Activated CD4-positive, alpha-beta T cell treated with anti-CD3 and anti-CD28 coated beads, Interleukin-2, amount 10 ng/mL, durations not matched to agents 7 days and 5 days (primary cell): ENCODE results near the gene FOXP2. TPM values are rescaled to one million over a fixed set of nuclear protein-coding genes. Genes with fewer than 3 reads are reported as not detected.
"Not testable (repeated sequence)": the region's sequence is repeated elsewhere in the genome, so short reads cannot be mapped to it uniquely, and the experiment has no call there.

Source experiments
- CTCF ChIA-PET: fragments of 350-600 bp; sonication (Branson Sonifier 250); formaldehyde crosslinking; loops from one replicate; lab custom pipeline; 2021; ENCODE audit warnings: antibody characterized with exemption; lab: Charles Lee
- POLR2A ChIA-PET: fragments of 350-600 bp; sonication (Branson Sonifier 250); formaldehyde crosslinking; loops from one replicate; lab custom pipeline; 2021; ENCODE audit warnings: antibody characterized with exemption; lab: Charles Lee
- DNase-seq: peaks from one replicate; pipeline ENCODE4 v3.0.0-alpha.2; 2020
- H3K27ac Mint-ChIP-seq: one replicate; pipeline ENCODE4 v1.8.0; 2021; ENCODE audit warnings: mild to moderate bottlenecking, moderate library complexity, mixed read lengths
- H3K27me3 Mint-ChIP-seq: one replicate; pipeline ENCODE4 v1.8.0; 2021; ENCODE audit warnings: mixed read lengths
- H3K36me3 Mint-ChIP-seq: one replicate; pipeline ENCODE4 v1.8.0; 2021; ENCODE audit warnings: low read depth, mixed read lengths
- H3K4me1 Mint-ChIP-seq: one replicate; pipeline ENCODE4 v1.8.0; 2021; ENCODE audit warnings: mixed read lengths
- H3K4me3 Mint-ChIP-seq: one replicate; pipeline ENCODE4 v1.8.0; 2021; ENCODE audit warnings: mild to moderate bottlenecking, moderate library complexity, mixed read lengths
- H3K9me3 Mint-ChIP-seq: one replicate; pipeline ENCODE4 v1.8.0; 2021; ENCODE audit warnings: mixed read lengths
- total RNA-seq, 2 experiments: library from RNA; stranded (reverse); gene quantifications; one replicate each; pipeline ENCODE4 v1.2.3, GENCODE V29; 2021

FOXP2 gene
- total RNA-seq, 2 experiments from 2014 or later: not detected

DNA sequence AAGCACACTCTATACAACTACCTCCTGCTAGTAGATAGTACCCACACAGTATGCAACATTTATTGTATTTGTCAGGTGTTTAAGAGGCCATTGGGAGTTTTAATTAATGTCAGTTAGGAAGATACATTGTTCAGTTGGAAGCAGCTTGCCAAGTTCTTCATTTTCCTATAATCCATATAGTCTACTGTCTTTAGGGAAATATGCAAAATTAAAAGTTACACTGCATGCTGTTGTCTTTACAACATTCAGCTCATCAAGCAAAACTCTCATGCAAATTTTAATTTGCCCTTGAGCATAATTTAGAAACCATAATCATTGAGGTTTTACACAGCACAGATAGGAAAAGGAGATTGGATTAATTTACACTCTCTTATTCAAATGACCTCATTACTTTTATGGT is 17.4 kb downstream of the FOXP2 start:
- no peak overlapping the region for H3K27ac Mint-ChIP-seq
- H3K4me3 Mint-ChIP-seq: no peak overlapping the region
- no peaks in the 10 kb centered on the region for H3K27me3 Mint-ChIP-seq
- H3K9me3 Mint-ChIP-seq: no peaks in the 10 kb centered on the region
- CTCF ChIA-PET: no interaction called here
- H3K4me1 Mint-ChIP-seq: no peaks in the 10 kb centered on the region
- POLR2A ChIA-PET: no interaction called here
- no peak for DNase-seq
- H3K36me3 Mint-ChIP-seq: no peaks in the 10 kb centered on the region

DNA sequence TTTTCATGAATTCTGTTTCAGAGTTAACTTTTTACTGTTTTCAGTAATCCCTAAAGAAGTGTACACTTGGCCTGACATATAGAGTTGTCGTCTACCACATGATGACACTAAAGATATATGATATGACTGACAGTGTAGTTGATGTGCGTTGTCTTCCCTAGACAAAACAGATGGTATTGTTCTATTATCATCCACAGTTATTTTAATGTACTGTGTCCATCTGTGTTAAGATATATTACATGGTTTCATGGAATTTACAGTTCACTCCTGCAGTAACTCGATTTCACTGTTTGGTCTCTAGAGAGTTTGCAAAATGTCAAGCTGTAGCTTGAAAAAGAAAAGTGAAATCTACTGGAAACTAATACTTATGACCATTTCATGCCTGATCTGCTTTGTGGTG is 18.1 kb downstream of the FOXP2 start:
- ChIA-PET POLR2A (no interaction called here), CTCF (no interaction called here)
- Mint-ChIP-seq H3K4me3 (no peak overlapping the region), H3K27me3 (no peaks in the 10 kb centered on the region), H3K27ac (no peak overlapping the region), H3K36me3 (no peaks in the 10 kb centered on the region), H3K4me1 (no peaks in the 10 kb centered on the region), H3K9me3 (no peaks in the 10 kb centered on the region)
- no peak for DNase-seq

DNA sequence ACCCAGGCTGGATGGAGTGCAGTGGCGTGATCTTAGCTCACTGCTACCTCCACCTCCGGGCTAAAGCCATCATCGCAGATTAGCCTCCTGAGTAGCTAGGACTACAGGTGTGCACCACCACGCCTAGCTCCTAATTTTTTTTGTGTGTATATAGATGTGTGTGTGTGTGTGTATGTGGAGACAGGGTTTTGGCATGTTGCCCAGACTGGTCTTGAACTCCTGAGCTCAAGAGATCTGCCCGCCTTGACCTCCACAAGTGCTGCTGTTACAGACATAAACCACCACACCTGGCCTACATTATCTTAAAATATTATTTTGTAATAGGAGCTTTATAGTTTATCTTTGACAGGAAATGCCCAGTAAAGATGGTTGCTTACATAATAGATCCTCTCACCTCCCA is 25.0 kb downstream of the FOXP2 start:
- POLR2A ChIA-PET: no interaction called here
- DNase-seq: no peak
- CTCF ChIA-PET: no interaction called here
- Mint-ChIP-seq H3K4me1 (no peaks in the 10 kb centered on the region), H3K36me3 (no peaks in the 10 kb centered on the region), H3K27ac (no peak overlapping the region), H3K27me3 (no peaks in the 10 kb centered on the region), H3K9me3 (no peaks in the 10 kb centered on the region), H3K4me3 (no peak overlapping the region)

DNA sequence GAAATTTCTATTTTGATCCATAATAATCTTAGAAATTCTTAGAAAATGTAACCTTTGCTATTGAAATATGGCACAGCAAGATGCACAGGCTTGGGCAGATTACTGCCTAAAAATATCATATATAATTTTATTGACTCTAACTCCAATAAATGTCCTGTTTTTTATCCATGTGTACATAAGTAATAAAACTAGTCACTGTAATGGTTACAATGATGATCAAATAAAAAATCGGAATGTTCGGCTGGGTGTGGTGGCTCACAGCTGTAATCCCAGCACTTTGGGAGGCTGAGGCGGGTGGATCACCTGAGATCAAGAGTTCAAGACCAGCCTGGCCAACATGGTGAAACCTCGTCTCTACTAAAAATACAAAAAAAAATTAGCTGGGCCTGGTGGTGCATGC is 26.3 kb downstream of the FOXP2 start:
- H3K27ac Mint-ChIP-seq, H3K9me3 Mint-ChIP-seq, H3K36me3 Mint-ChIP-seq, H3K27me3 Mint-ChIP-seq, H3K4me3 Mint-ChIP-seq, DNase-seq, CTCF ChIA-PET, H3K4me1 Mint-ChIP-seq, POLR2A ChIA-PET: not testable (repeated sequence)

GRCh38 chr7:114444196-114444595 is 29.6 kb downstream of the FOXP2 start:
- Mint-ChIP-seq H3K27ac (no peak overlapping the region), H3K36me3 (no peaks in the 10 kb centered on the region), H3K4me3 (no peak overlapping the region), H3K9me3 (no peaks in the 10 kb centered on the region), H3K27me3 (no peaks in the 10 kb centered on the region), H3K4me1 (no peaks in the 10 kb centered on the region)
- CTCF ChIA-PET: no interaction called here
- POLR2A ChIA-PET: no interaction called here
- no peak for DNase-seq

DNA sequence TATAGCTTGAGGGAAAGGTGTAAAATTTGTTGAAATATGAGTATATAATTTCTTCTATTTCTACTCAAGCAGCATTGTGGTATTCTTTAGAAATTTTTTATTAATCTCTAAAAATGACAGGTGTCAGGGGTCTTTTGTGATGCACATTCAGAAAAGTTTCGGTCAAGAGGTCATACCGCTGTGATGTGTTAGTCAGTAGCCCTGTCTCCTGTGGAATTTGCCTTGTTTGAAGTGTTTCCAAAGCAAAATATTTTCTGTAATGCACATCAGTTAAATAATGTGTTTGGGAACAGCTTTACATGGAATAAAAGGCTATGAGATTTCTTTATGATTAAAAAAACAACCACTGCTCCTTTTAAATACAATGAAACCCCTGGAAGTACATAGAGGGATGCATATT is 35.8 kb downstream of the FOXP2 start:
- POLR2A ChIA-PET: no interaction called here
- no peak overlapping the region for H3K27ac Mint-ChIP-seq
- H3K36me3 Mint-ChIP-seq: no peaks in the 10 kb centered on the region
- no peaks in the 10 kb centered on the region for H3K9me3 Mint-ChIP-seq
- H3K27me3 Mint-ChIP-seq: no peaks in the 10 kb centered on the region
- H3K4me1 Mint-ChIP-seq: no peaks in the 10 kb centered on the region
- H3K4me3 Mint-ChIP-seq: no peak overlapping the region
- CTCF ChIA-PET: no interaction called here
- DNase-seq: no peak

DNA sequence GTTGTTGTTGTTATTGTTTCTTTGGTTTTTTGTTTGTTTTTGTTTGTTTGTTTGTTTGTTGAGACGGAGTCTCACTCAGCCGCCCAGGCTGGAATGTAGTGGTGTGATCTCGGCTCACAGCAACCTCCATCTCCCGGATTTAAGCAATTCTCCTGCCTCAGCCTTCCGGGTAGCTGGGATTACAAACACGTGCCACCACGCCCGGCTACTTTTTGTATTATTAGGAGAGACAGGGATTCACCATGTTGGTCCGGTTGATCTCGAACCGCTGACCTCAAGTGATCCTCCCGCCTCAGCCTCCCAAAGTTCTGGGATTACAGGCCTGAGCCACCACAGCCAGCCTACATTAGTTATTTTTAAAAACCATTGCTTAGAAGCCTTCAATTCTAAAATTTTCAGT is 45.0 kb downstream of the FOXP2 start:
- ChIA-PET POLR2A (no interaction called here), CTCF (interaction anchor here (0.6 kb wide), 1 partner anchor 150 kb away, joined by 3 read pairs; no protein-coding TSS in a partner anchor)
- Mint-ChIP-seq H3K9me3 (no peaks in the 10 kb centered on the region), H3K4me1 (no peaks in the 10 kb centered on the region), H3K4me3 (no peak overlapping the region), H3K36me3 (no peaks in the 10 kb centered on the region), H3K27ac (no peak overlapping the region), H3K27me3 (no peaks in the 10 kb centered on the region)
- no peak for DNase-seq

GRCh38 chr7:114460021-114460420 is 45.4 kb downstream of the FOXP2 start:
- no peaks in the 10 kb centered on the region for H3K9me3 Mint-ChIP-seq
- POLR2A ChIA-PET: no interaction called here
- no peak for DNase-seq
- CTCF ChIA-PET: interaction anchor here (0.6 kb wide), 1 partner anchor 151 kb away, joined by 3 read pairs; no protein-coding TSS in a partner anchor
- H3K27ac Mint-ChIP-seq: no peak overlapping the region
- no peaks in the 10 kb centered on the region for H3K36me3 Mint-ChIP-seq
- no peaks in the 10 kb centered on the region for H3K27me3 Mint-ChIP-seq
- H3K4me1 Mint-ChIP-seq: no peaks in the 10 kb centered on the region
- H3K4me3 Mint-ChIP-seq: no peak overlapping the region

- Mint-ChIP-seq H3K4me1 (no peaks in the 10 kb centered on the region), H3K4me3 (no peak overlapping the region), H3K27me3 (no peaks in the 10 kb centered on the region), H3K36me3 (no peaks in the 10 kb centered on the region), H3K9me3 (no peaks in the 10 kb centered on the region), H3K27ac (no peak overlapping the region)
- ChIA-PET CTCF (no interaction called here), POLR2A (no interaction called here)
- no peak for DNase-seq
Observed at GRCh38 chr7:114466917-114467316, 52.3 kb downstream of the FOXP2 start.

GRCh38 chr7:114468844-114469243 is 54.2 kb downstream of the FOXP2 start:
- Mint-ChIP-seq H3K27ac (no peak overlapping the region), H3K9me3 (no peaks in the 10 kb centered on the region), H3K36me3 (no peaks in the 10 kb centered on the region), H3K4me3 (no peak overlapping the region), H3K4me1 (no peaks in the 10 kb centered on the region), H3K27me3 (no peaks in the 10 kb centered on the region)
- ChIA-PET CTCF (interaction anchor here (0.5 kb wide), 1 partner anchor 14 kb away, joined by 3 read pairs; no protein-coding TSS in a partner anchor), POLR2A (no interaction called here)
- no peak for DNase-seq

GRCh38 chr7:114472896-114473512 is 58.4 kb downstream of the FOXP2 start:
- no peaks in the 10 kb centered on the region for H3K27me3 Mint-ChIP-seq
- H3K36me3 Mint-ChIP-seq: no peaks in the 10 kb centered on the region
- POLR2A ChIA-PET: no interaction called here
- H3K4me1 Mint-ChIP-seq: no peaks in the 10 kb centered on the region
- CTCF ChIA-PET: no interaction called here
- no peak for DNase-seq
- no peak overlapping the region for H3K27ac Mint-ChIP-seq
- no peaks in the 10 kb centered on the region for H3K9me3 Mint-ChIP-seq
- no peak overlapping the region for H3K4me3 Mint-ChIP-seq

- H3K27ac Mint-ChIP-seq: no peak overlapping the region
- ChIA-PET CTCF (no interaction called here), POLR2A (no interaction called here)
- no peaks in the 10 kb centered on the region for H3K36me3 Mint-ChIP-seq
- H3K9me3 Mint-ChIP-seq: no peaks in the 10 kb centered on the region
- no peaks in the 10 kb centered on the region for H3K27me3 Mint-ChIP-seq
- no peaks in the 10 kb centered on the region for H3K4me1 Mint-ChIP-seq
- DNase-seq: no peak
- no peak overlapping the region for H3K4me3 Mint-ChIP-seq
Observed at GRCh38 chr7:114478384-114478783, 63.8 kb downstream of the FOXP2 start.

- POLR2A ChIA-PET: no interaction called here
- Mint-ChIP-seq H3K27me3 (no peaks in the 10 kb centered on the region), H3K4me3 (no peak overlapping the region), H3K9me3 (no peaks in the 10 kb centered on the region), H3K36me3 (no peaks in the 10 kb centered on the region), H3K4me1 (no peaks in the 10 kb centered on the region), H3K27ac (no peak overlapping the region)
- CTCF ChIA-PET: no interaction called here
- no peak for DNase-seq
Observed at GRCh38 chr7:114481999-114482398, 67.4 kb downstream of the FOXP2 start.

DNA sequence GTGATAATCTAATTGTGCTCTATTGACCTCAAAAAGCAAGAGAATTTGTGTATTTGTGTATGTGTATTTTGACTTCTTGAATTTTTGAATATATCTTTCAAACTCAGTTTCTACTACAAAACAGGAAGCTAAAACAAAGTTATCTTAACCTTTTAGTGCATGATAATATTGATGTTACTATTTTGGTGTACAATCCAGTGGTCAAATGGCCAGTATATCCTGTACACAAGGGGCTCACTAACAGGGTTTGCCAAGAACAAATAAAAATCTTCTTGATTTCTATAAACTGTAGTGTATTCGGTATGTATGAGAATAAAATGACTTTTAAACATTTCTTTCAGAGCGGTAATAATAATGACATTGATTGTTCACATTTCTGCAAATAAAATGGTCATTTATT is 69.6 kb downstream of the FOXP2 start:
- H3K27ac Mint-ChIP-seq: no peak overlapping the region
- no peak overlapping the region for H3K4me3 Mint-ChIP-seq
- CTCF ChIA-PET: no interaction called here
- H3K4me1 Mint-ChIP-seq: no peaks in the 10 kb centered on the region
- H3K36me3 Mint-ChIP-seq: no peaks in the 10 kb centered on the region
- no peak for DNase-seq
- no peaks in the 10 kb centered on the region for H3K27me3 Mint-ChIP-seq
- POLR2A ChIA-PET: no interaction called here
- peaks cover 7% of the 10 kb centered on the region for H3K9me3 Mint-ChIP-seq
